ENCODE data around the gene MAP1LC3A.

Gene MAP1LC3A

DNA sequence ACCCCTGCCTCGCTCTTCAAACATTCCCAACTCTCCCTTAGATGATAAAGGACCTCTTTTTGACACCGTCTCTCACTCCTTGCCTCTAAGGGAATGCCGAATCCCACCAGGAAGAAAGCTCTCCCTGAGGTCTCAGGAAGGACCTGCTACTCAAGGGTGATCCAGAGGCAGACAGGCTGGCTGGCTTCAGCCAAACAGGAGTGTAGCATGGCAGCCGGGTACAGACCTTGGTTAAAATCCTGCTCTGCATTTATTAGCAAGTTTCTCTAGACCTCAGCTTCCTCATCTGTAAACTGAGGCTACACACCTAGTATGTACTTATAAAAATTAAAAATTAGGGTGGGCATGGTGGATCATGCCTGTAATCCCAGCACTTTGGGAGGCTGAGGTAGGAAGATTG lies 17.2 kb downstream of the MAP1LC3A start:
- DNase-seq (ENCODE audit: low read depth in 2 of 2), result no peak

DNA sequence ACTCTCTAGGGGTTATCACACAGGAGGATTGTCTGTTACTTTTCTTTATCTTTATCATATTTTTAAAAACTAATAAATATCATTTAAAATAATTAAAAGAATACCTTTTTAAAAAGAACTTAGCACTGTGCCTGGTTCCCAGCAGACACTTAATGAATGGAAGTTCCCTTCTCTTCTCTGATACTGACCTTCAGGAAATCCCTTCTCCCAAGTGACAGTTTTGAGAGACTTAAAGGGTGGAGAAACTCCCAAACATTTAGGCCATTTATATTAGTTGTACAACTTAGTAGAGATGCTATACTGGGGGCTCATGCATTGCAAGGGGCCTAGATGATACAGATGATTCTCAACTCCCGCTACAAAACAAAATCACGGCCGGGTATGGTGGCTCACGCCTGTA lies 18.5 kb downstream of the MAP1LC3A start:
- DNase-seq (ENCODE audit: low read depth in 2 of 2), result no peak

DNA sequence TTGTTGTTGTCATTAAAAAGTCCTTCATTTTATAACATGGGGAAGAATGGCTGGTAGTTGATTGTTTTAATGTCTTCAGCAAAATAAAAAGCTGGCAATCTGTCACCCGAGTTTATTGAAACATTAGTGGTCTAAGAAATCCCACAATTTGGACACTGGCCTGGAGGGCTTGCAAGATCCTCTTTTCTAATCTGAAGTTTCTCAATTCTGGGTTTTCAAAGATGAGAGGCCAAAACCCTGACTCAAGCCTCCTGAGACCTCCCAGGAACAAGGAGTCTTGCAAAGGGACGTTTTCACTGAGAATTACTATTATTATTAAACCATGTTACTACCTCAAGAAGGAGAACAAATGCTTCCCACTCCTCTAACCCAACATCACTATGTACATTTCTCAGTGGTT lies 19.5 kb downstream of the MAP1LC3A start:
- DNase-seq (ENCODE audit: low read depth in 2 of 2), result no peak

DNA sequence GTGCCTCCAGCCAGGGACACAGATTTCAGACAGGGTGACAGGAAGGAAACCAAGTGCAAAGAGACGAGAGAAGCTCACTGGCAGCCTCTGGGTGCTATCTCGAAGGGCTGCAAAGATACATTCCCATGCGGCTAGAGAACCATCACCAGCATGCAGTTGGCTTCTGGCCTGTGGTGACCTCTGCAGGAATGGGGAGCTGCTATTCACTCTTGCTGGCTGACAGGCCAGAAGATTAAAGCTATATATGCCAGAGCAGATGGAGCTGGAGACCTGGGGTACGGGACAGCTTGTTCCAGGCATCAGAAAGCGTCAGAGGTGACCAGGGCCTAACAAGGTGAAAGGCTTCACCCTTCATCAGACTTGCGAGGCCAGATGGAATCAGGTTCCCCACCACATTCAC lies 20.0 kb downstream of the MAP1LC3A start:
- no peak for DNase-seq (ENCODE audit: low read depth in 2 of 2)

DNA sequence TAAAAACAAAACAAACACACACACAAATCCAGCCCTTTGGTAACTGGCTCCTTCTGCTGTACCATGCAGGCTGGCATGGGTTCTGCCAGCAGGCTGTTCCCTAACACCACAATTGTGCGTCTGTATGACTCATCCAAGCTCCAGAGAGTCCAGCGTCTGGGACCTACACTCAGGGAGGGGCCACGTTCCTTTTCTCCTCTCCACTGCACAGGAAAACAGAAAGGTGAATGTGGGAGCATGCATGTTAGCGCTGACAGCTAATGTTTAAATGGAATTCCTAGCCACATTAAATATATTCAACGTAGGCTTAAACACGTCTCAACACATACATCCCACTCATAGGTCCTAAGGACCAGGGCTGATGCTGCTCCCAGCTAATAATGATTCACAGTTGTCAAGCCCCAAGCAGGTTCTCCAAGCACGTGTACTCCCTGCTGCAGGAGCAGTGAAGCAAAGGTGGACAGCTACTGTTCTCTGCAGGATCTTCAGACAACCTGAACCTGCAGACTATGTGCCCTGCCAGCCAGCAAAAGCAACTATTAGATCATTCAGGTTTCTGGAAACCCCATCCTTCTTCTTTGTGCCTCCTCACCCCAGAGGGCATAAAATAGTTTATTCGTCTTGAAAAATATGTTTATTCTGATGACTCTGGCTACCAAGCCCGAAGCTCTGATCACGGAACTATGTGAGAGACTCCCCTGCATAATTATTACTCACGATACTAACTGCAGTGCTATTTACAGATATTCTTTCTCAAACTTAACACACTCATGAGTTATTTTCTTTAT lies 20.9 kb downstream of the MAP1LC3A start:
- no peak for DNase-seq (ENCODE audit: low read depth in 2 of 2)

DNA sequence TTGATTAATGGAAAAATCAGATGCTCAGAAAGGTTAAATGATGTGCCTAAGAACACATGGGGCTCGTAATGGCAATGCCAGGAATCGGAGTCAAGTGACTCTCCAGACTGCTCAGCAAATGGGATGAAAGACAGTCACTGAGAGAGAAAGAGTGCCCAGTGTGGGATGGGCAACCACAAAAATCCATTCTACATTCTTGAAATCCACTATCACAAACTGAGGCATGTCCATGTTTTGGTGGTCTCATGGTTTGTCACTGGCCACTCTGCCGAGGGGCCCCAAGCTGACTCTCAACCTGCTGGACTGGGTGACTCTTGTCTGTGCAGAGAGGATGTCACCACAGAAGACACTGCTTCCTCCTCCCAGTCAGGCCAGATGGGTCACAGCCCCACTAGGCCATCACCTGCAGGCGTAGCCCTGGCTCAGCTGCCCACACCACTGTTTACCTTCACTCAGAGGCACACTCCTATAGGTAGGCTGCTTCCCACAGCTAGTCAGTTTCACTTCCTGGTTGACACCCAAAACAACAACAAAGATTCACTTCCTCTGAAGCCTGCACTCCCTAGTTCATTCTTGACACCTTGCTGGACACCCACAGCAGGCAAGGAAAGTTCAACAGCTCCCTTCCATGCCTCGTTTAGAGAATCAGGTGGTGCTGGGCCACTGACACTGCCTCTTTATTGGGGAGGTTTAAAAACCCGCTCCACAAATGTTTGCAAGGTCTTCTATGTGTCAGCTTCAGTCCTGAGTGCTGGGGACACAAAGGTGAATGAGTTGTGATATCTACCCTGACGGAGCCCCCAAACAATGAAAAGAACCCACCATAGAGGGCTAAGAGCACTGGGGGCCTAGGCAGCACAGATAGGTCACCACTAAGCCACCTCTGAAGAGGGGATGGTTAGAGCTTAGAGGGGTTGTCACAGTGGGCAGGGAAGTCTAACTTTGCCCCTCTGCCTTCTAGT lies 21.7 kb downstream of the MAP1LC3A start:
- no peak for DNase-seq (ENCODE audit: low read depth in 2 of 2)

DNA sequence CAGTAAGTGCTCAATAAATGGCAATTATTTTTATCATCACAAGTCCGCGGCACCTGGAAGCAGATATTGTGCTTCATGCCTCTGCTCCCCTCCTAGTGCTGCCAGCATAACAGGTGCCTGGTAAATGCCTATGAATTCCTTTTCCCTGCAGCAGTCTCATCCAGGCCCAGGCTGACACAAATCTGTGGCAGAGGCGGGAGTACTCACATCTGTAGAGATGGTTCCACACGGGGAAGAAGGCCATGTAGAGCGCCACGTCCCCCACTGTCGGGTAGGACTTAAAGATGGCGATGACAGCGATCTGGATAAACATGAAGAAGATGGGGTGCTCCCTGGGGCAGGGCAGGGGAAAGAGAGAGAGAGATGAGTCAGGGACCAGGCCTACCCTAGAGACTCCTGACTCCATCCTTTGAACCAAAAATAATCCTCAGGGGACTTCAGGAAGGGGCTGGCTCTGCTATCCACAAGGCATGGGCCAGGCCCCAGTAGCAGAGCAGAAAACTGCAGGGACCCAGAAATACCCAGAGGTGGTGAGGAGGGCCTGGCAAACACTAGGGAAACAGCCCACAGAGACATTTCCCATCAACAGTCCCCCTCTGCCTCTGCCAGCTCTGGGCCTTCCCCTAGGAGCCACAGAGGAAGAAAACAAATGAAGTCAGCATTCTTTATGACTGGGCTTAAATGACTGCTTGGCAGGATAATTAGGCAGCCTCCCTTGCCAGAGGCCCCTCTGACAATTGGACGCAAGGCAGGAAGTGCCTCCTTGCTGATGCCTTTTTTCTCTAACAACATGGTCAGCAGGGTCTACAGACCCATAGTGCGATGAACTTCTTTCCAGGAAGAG lies 23.0 kb downstream of the MAP1LC3A start:
- no peak for DNase-seq (ENCODE audit: low read depth in 2 of 2)

DNA sequence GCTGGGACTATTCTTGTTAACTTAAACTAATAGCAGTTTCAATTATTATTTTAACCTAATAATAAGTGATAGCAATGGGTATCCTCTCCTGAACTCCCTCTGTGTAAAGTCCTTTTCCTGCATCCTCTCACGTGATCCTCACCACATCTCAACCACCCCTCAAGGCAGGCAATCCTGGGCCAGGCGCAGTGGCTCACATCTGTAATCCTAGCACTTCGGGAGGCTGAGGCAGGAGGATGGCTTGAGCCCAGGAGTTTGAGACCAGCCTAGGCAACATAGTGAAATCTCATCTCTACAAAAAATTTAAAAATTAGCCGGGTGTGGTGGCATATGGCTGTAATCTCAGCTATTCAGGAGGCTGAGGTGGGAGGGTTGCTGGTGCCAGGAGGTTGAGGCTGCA lies 23.7 kb downstream of the MAP1LC3A start:
- no peak for DNase-seq (ENCODE audit: low read depth in 2 of 2)

DNA sequence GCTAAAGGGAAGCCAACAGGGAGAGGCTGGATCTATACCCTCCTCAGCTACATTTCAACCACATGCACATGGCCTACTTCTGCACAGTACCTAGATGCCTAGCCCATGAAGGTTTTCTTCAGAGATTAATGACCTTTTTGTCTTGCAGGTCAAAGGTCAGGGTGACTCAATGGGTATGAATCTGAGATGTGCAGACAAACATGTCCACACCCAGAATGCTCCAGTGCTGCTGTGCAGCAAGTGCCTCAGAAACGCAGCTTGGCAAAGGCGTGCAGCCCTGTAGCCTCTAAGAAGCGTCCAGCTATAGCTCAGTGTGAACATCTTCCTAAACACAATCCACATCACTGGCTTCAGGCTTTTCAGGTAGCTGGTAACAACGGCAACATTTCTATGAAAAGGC lies 24.4 kb downstream of the MAP1LC3A start:
- no peak for DNase-seq (ENCODE audit: low read depth in 2 of 2)

DNA sequence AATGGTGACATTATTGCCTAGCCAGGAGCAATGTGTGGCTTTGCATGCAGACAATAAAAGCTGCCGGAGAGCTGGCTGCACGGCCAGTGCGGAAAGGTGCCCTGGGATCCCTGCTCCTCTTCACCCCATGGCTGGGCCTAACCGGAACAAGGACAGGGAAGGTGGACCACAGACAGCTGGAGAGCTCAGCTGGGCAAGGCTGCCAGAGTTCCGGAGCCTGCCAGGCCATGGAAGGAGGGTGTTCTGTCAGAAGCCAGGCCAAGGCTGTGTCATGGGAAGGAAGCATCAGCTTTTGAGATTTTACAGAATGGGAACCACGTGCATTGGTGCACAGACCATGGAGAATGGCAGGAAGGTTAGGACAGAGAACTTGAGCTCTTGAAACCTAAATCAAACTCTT lies 25.0 kb downstream of the MAP1LC3A start:
- DNase-seq (ENCODE audit: low read depth in 2 of 2), result no peak

DNA sequence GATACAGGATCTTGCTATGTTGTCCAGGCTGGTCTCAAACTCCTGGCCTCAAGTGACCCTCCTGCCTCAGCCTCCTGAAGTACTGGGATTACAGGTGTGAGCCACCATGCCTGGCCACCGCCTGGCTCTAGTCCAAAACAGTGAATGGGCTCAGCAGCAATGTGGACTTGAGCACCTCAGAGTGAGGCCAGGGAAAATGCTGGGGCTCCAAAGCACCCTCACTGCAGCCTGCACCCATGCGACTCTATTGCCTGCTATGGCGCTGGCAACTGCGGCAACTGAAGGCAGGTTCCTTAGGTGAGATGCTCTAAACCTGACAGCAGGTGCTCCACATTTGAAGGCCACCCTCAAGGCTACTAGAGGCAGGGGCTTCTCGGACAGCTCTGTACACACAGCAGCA lies 26.5 kb downstream of the MAP1LC3A start:
- DNase-seq (ENCODE audit: low read depth in 2 of 2), result no peak

DNA sequence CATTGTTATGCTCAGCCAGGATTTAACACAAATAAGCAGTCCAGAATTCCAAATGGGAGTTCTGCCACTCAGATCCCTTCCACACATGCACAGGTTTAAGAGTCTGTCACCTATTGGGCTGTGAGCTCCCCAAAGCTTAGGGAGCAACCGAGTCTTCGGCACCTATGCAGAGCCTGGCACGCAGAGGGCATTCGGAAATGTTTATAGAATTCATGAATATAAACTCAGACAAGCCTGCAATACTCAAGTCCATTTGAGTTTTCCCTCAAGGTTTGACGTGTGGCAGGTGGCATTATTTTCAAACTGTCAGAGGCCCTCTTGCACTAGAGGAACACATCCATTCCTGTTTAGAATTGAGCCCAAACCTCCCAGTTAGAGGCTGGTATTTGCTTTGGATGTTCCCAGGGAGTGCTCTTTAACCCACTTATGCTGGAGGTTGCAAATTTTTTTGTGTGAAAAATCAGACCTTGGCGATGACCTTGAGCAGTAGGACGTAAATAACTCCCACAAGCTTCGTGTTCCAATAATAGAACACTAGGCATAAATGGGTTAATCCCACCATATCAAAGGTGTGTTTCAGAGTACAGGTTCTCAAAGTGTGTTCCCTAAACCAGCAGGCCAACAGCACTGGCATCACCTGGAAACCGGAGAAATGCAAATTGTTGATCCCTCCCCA lies 28.1 kb downstream of the MAP1LC3A start:
- no peak for DNase-seq (ENCODE audit: low read depth in 2 of 2)

DNA sequence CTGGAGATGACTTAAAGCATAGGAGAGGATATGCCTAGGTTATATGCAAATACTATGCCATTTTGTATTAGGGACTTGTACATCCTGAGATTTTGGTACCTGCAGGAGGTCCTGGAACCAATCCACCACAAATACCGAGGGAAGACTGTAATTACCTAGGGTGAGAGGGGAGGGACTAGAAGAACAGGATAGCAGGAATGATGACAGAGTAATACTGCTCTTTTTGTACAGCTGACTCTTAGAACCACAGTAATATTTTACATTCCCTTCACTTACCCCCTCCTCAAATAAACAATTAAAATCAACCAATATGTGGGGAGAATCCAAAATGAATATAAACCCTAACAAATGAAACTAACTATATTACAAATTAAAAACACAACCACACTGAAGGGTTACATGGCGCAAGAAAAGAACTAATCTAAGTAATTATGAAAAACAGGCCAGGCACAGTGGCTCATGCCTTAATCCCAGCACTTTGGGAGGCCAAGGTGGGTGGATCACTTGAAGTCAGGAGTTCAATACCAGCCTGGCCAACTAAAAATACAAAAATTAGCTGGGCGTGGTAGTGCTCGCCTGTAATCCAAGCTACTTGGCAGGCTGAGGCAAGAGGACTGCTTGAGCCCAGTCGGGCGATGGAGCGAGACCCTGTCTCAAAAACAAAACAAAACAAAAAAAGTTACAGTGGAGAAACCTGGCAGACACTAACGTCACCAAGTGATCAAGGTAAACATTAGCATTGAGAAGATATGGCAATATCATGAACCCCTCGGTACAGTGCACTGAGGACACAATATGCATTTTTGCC lies 37.1 kb downstream of the MAP1LC3A start:
- no peak for DNase-seq (ENCODE audit: low read depth in 2 of 2)

DNA sequence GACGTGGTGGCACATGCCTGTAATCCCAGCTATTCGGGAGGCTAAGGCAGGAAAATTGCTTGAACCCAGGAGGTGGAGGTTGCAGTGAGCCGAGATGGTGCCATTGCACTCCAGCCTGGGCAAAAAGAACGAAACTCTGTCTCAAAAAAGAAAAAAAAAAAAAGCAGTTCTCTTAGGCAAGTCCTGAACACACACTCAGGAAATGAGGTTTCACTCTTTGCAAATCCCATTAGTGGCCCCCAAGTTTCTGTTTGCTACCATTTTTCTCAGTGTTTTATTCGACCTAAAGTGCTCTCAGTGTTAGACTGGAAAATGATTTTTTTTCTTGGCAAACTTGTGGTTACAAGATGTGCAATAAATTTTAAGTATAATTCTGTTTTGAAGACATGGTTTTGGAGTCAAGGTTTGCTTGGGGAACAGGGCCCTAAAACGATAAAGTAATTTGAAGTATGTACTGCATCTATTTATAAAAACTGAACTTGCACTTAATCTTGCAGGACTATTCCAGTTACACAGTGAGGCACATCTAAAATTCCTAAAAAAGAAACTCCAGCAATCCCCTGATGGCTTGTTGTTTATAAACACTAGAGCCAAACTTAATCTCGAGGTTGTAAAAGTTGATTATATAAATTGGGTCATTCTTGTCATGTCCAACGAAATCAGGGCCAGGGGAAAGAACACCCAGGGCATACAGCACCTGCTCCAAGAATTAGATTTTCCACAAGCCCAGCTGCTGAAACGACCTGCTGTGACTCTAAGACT lies 42.6 kb downstream of the MAP1LC3A start:
- no peak for DNase-seq (ENCODE audit: low read depth in 2 of 2)

DNA sequence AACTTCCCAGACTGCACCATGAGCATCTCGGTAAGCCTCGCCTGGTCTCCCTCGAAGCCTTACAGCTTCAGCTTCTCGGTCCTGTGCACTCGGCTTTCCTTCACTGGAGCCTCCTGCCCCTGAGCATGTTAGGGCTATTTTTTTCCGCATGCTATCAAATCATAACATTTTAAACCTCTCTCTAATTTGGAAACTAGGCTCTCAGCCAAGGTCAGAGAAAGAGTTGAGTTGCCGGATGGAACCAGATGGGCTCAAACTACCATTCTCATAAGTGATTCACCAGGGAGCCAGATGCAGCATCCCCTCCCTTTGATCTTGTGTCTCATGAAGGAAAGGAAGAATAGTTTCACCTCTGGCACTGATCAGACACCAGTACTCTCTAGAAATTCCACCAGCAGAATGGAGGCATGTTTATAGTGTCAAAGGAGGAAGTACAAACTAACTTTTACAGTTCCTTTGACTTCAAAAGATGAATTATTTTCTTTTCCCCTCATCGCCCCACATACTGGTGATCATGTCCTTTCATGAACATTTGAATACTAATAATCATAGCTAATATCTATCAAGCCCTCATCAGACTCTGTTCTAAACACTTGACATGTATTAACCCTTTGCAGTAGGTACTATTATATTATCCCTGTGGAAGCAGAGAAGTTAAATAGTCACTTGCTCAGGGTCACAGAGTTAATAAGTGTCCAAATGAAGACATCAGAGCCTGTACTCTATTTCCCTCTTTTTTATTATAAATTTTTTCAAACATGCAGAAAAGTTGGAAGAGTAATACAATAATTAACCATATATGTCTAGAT lies 46.7 kb downstream of the MAP1LC3A start:
- no peak for DNase-seq (ENCODE audit: low read depth in 2 of 2)

DNA sequence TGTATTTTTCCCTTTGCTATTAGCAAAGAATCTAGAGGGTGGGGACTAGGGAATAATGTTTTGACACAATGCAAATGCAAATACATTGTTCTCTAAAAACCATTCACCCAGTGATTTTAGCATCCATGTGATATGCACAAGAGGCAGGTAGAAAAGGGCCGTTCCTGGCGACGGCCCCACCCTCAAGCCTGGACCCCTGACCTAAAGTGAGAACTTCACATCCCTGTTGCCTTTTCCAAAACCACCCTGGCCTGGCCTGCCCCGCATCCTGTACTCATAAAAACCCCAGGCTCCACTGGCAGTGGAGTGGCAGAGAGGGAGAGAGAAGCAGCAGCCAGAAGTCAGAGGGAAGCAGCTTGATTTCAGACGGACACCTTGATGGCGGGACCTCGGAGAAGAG lies 48.5 kb downstream of the MAP1LC3A start:
- DNase-seq (ENCODE audit: low read depth in 2 of 2), result no peak

Measured in stimulated activated CD4-positive, alpha-beta T cell treated with anti-CD3 and anti-CD28 coated beads, Interleukin-1b, Interleukin-23, amount 100 ng/mL, for 1 hour (primary cell).